ENCODE data around the gene SERPINA7. TPM values are rescaled to one million over a fixed set of nuclear protein-coding genes. Genes with fewer than 3 reads are reported as not detected.

Gene SERPINA7
- not detected in 2 replicates for total RNA-seq (2014; rRNA removed; shearing (Covaris generic))
- total RNA-seq (2022): not detected in 2 replicates
- not detected for Bru-seq, nascent RNA
- not detected for BruChase-seq, experiment 1, labeled RNA remaining after a 6-hour chase
- not detected for BruChase-seq, experiment 2, labeled RNA remaining after a 2-hour chase
- long read RNA-seq: 0 reads

- no peaks in the 10 kb centered on the region for H3K9me2 ChIP-seq (ENCODE audit: insufficient read depth, low read length)
- no TSS peak for BruUV-seq (replicated peaks)
- ChIA-PET POLR2A (no interaction called here), CTCF (ENCODE audit: unreplicated experiment) (no interaction called here)
- intact Hi-C loops (cut with micrococcal nuclease; ENCODE audit: unreplicated experiment): no loop called here
- no peaks in the 10 kb centered on the region for H3K9me3 ChIP-seq (ENCODE audit: low read length)
- no peaks in the 10 kb centered on the region for H3K4me1 ChIP-seq (ENCODE audit: insufficient read depth, low read length, poor library complexity, severe bottlenecking)
- H3K4me2 ChIP-seq (ENCODE audit: low read length): no peak within 1 kb of the TSS
- H2AFZ ChIP-seq (ENCODE audit: low read length): no peak within 1 kb of the TSS
- no peaks in the 10 kb centered on the region for H4K20me1 ChIP-seq (ENCODE audit: insufficient read depth, low read length)
- no peak within 1 kb of the TSS for H3K4me3 ChIP-seq (ENCODE audit: low read depth, low read length, poor library complexity, severe bottlenecking)
- TF ChIP-seq CTCF (conservative IDR thresholded peaks at IDR 0.05; ENCODE audit: low read length) (no peak), EZH2phosphoT487 (IDR thresholded peaks at IDR 0.05; ENCODE audit: borderline replicate concordance, low read depth, low read length) (no peak)
- no peak within 1 kb of the TSS for H3K27ac ChIP-seq (ENCODE audit: low read depth, low read length, poor library complexity, severe bottlenecking)
- no peaks in the 10 kb centered on the region for H3K79me2 ChIP-seq (ENCODE audit: insufficient read depth, low read depth, low read length)
- no peak for DNase-seq (ENCODE audit: low spot score)
- H3K36me3 ChIP-seq (ENCODE audit: insufficient read depth, low read length): no peaks in the 10 kb centered on the region
Observed at GRCh38 chrX:106038625-106039024, at the start of gene SERPINA7. Gene SERPINA7 (minus strand): TSS chrX:106038727. CDS start chrX:106037058, 1,669 bp downstream.

- H3K79me2 ChIP-seq (ENCODE audit: insufficient read depth, low read depth, low read length): no peaks in the 10 kb centered on the region
- no peak overlapping the region for H3K4me3 ChIP-seq (ENCODE audit: low read depth, low read length, poor library complexity, severe bottlenecking)
- H3K36me3 ChIP-seq (ENCODE audit: insufficient read depth, low read length): no peaks in the 10 kb centered on the region
- H4K20me1 ChIP-seq (ENCODE audit: insufficient read depth, low read length): no peaks in the 10 kb centered on the region
- no peaks in the 10 kb centered on the region for H3K9me2 ChIP-seq (ENCODE audit: insufficient read depth, low read length)
- intact Hi-C loops (cut with micrococcal nuclease; ENCODE audit: unreplicated experiment): no loop called here
- ChIA-PET CTCF (ENCODE audit: unreplicated experiment) (no interaction called here), POLR2A (no interaction called here)
- no peaks in the 10 kb centered on the region for H3K9me3 ChIP-seq (ENCODE audit: low read length)
- DNase-seq (ENCODE audit: low spot score): no peak
- no TSS peak for BruUV-seq (replicated peaks)
- H3K4me1 ChIP-seq (ENCODE audit: insufficient read depth, low read length, poor library complexity, severe bottlenecking): no peaks in the 10 kb centered on the region
- no peak overlapping the region for H3K4me2 ChIP-seq (ENCODE audit: low read length)
- no peak overlapping the region for H3K27ac ChIP-seq (ENCODE audit: low read depth, low read length, poor library complexity, severe bottlenecking)
- no peak for TF ChIP-seq EZH2phosphoT487 (IDR thresholded peaks at IDR 0.05; ENCODE audit: borderline replicate concordance, low read depth, low read length)
- TF ChIP-seq CTCF (conservative IDR thresholded peaks at IDR 0.05; ENCODE audit: low read length): no peak
- no peak overlapping the region for H2AFZ ChIP-seq (ENCODE audit: low read length)
Observed at GRCh38 chrX:106069048-106069447, 30.5 kb upstream of the SERPINA7 start.

DNA sequence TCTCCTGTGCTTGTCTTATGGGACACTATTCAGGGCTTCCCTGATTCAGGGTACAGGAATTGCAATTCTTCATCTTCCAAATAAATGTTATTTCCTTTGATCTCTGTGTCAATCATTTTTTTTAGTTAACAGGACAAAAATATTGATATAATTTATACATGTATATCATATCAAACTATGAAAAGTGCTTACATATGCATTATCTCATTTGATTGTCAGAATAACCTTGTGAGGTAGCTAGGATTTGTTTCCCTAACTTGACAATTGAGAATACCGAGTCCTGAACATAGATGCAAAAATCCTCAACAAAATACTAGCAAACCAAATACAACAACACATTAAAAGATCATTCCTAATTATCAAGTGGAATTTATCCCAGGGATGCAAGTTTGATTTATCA is 11.5 kb upstream of the SERPINA7 start:
- intact Hi-C loops (cut with micrococcal nuclease; ENCODE audit: unreplicated experiment): no loop called here
- H3K27ac ChIP-seq (ENCODE audit: low read depth, low read length, poor library complexity, severe bottlenecking): no peak overlapping the region
- H2AFZ ChIP-seq (ENCODE audit: low read length): no peak overlapping the region
- no peaks in the 10 kb centered on the region for H3K36me3 ChIP-seq (ENCODE audit: insufficient read depth, low read length)
- H4K20me1 ChIP-seq (ENCODE audit: insufficient read depth, low read length): no peaks in the 10 kb centered on the region
- POLR2A ChIA-PET: no interaction called here
- H3K4me2 ChIP-seq (ENCODE audit: low read length): no peak overlapping the region
- no peak for TF ChIP-seq EZH2phosphoT487 (IDR thresholded peaks at IDR 0.05; ENCODE audit: borderline replicate concordance, low read depth, low read length)
- no peak for TF ChIP-seq CTCF (conservative IDR thresholded peaks at IDR 0.05; ENCODE audit: low read length)
- no peak for DNase-seq (ENCODE audit: low spot score)
- CTCF ChIA-PET (ENCODE audit: unreplicated experiment): no interaction called here
- no peaks in the 10 kb centered on the region for H3K9me3 ChIP-seq (ENCODE audit: low read length)
- no TSS peak for BruUV-seq (replicated peaks)
- H3K79me2 ChIP-seq (ENCODE audit: insufficient read depth, low read depth, low read length): no peaks in the 10 kb centered on the region
- no peaks in the 10 kb centered on the region for H3K4me1 ChIP-seq (ENCODE audit: insufficient read depth, low read length, poor library complexity, severe bottlenecking)
- no peaks in the 10 kb centered on the region for H3K9me2 ChIP-seq (ENCODE audit: insufficient read depth, low read length)
- no peak overlapping the region for H3K4me3 ChIP-seq (ENCODE audit: low read depth, low read length, poor library complexity, severe bottlenecking)
